Measurements from ENCODE around the gene FMC1.

GRCh38 chr7:139387594-139387993 is 46.5 kb downstream of the FMC1 start:
- TF ChIP-seq CTCF (IDR thresholded peaks at IDR 0.05) (no peak), POLR2A (IDR thresholded peaks at IDR 0.05) (no peak)
